K562 (cell line): Measurements from ENCODE around the gene KL. TPM values are rescaled to one million over a fixed set of nuclear protein-coding genes. Genes with fewer than 3 reads are reported as not detected.

Experiments used
- ATAC-seq: fragments of 200-7000 bp; cut with Tn5 transposase; 3 replicates; pipeline ENCODE4 v1.9.1; 2020; ENCODE audit warnings: moderate library complexity
- BruUV-seq: library from RNA; stranded (reverse); fragments of 400-500 nt; replicated peaks from 2 replicates; lab custom pipeline; 2021; lab: Mats Ljungman, UMichigan
- CTCF ChIA-PET: fragments of 300-600 bp; formaldehyde crosslinking; extraction: SDS; loops from one replicate; lab custom pipeline; 2021; ENCODE audit warnings: low intra/inter-chr PET ratio; lab: Yijun Ruan, JAX
- POLR2A ChIA-PET: fragments of 300-600, 350-650 bp; sonication (Branson Sonifier 250); formaldehyde crosslinking; extraction: SDS; loops from one replicate; lab custom pipeline; 2021; ENCODE audit warnings: antibody characterized with exemption, inconsistent platforms; lab: Yijun Ruan, JAX
- DNase-seq, 4 experiments: peaks; one replicate each; pipeline versions ENCODE4 v3.0.0 to v3.0.0-alpha.2; 2011 to 2018; ENCODE audit warnings: low spot score in 3 of 4, mixed read lengths in 3 of 4; ENCODE audit errors: extremely low read depth in 1 of 4
- FAIRE-seq: peaks from 2 replicates; lab custom pipeline; 2011; peaks lifted over from hg19 to GRCh38; lab: Jason Lieb, UNC
- H2AFZ ChIP-seq: 2 replicates; pipeline ENCODE4 v1.6.0; 2011; ENCODE audit warnings: low read depth, low read length, control low read depth, inconsistent platforms
- H3K27ac ChIP-seq: fragments of 200-600 bp; 3 replicates; pipeline ENCODE4 v1.8.0; 2011; ENCODE audit warnings: low read depth, mild to moderate bottlenecking, control low read depth, inconsistent platforms, low read length, moderate library complexity, mixed read lengths; ENCODE audit errors: extremely low read depth
- H3K27me3 ChIP-seq, 2 experiments: fragments of 300-600 bp in 1 of 2; 2 replicates in 1 of 2; 3 replicates in 1 of 2; pipeline versions ENCODE4 v1.6.0 to v1.8.0; 2011; ENCODE audit warnings: inconsistent platforms in 2 of 2, low read length in 2 of 2, mild to moderate bottlenecking in 1 of 2, mixed read lengths in 1 of 2, moderate library complexity in 1 of 2; ENCODE audit not compliant: control insufficient read depth in 2 of 2, insufficient read depth in 2 of 2
- H3K36me3 ChIP-seq: fragments of 300-600 bp; 3 replicates; pipeline ENCODE4 v1.8.0; 2011; ENCODE audit warnings: mild to moderate bottlenecking, low read length, inconsistent platforms; ENCODE audit not compliant: control insufficient read depth, insufficient read depth
- H3K4me1 ChIP-seq, 2 experiments: fragments of 200-600 bp in 1 of 2; replicated peaks in 1 of 2; 2 replicates in 1 of 2; 3 replicates in 1 of 2; pipeline versions ENCODE4 v1.5.1 to v1.8.0; 2011; ENCODE audit warnings: inconsistent platforms in 2 of 2, low read length in 2 of 2, mild to moderate bottlenecking in 1 of 2, mixed read lengths in 1 of 2, moderate library complexity in 1 of 2; ENCODE audit not compliant: control insufficient read depth in 2 of 2, insufficient read depth in 2 of 2
- H3K4me2 ChIP-seq: 2 replicates; pipeline ENCODE4 v1.6.1; 2011; ENCODE audit warnings: low read length, control low read depth, inconsistent platforms, mixed read lengths; ENCODE audit not compliant: insufficient read depth
- H3K4me3 ChIP-seq: fragments of 200-600 bp; sonication (generic), shearing (Covaris generic); 2 replicates; pipeline ENCODE4 v1.5.1; 2016; ENCODE audit warnings: control low read depth, inconsistent platforms
- H3K79me2 ChIP-seq: fragments of 200-600 bp; 3 replicates; pipeline ENCODE4 v1.8.0; 2011; ENCODE audit warnings: low read length, inconsistent platforms; ENCODE audit not compliant: control insufficient read depth, insufficient read depth
- H3K9ac ChIP-seq, 2 experiments: 2 replicates each; pipeline versions ENCODE4 v1.6.0 to v1.6.1; 2011; ENCODE audit warnings: low read depth in 2 of 2, low read length in 2 of 2, control low read depth in 1 of 2, inconsistent platforms in 1 of 2, mild to moderate bottlenecking in 1 of 2, mixed read lengths in 1 of 2; ENCODE audit not compliant: insufficient read depth in 1 of 2
- H3K9me1 ChIP-seq: one replicate; pipeline ENCODE4 v1.6.0; 2011; ENCODE audit warnings: inconsistent platforms, mild to moderate bottlenecking, low read length, moderate library complexity; ENCODE audit not compliant: control insufficient read depth, insufficient read depth
- H3K9me3 ChIP-seq: replicated peaks from 2 replicates; pipeline ENCODE4 v1.5.1; 2011; ENCODE audit warnings: low read depth, low read length, inconsistent platforms; ENCODE audit not compliant: control insufficient read depth, insufficient read depth
- H4K20me1 ChIP-seq: replicated peaks from 2 replicates; pipeline ENCODE4 v1.6.1; 2011; ENCODE audit warnings: low read length, inconsistent platforms, mixed read lengths; ENCODE audit not compliant: control insufficient read depth, insufficient read depth
- CREM ChIP-seq: IDR thresholded peaks from 2 replicates; pipeline ENCODE4 v1.6.1; 2014; ENCODE audit warnings: antibody characterized with exemption, low read depth
- LEF1 ChIP-seq: fragments of 450-650 bp; IDR thresholded peaks from 2 replicates; pipeline ENCODE4 v1.6.1; 2016; ENCODE audit warnings: mild to moderate bottlenecking
- whole genome bisulfite sequencing: fragments of 100-300 bp; shearing (Covaris generic); methylation state at CpG from one replicate; pipeline ENCODE4 v1.1.6; 2016; ENCODE audit warnings: low coverage, mixed read lengths; ENCODE audit not compliant: insufficient coverage; ENCODE audit errors: missing lambda C conversion rate; 5-methylcytosine and 5-hydroxymethylcytosine counted together
- in situ Hi-C: fragments of 300-500 bp; cut with MboI; formaldehyde crosslinking; loops from 4 replicates; pipeline ENCODE4 v1.15.0; 2018; ENCODE audit warnings: inconsistent platforms, mixed read lengths
- intact Hi-C: fragments of 100-400 bp; cut with micrococcal nuclease; formaldehyde crosslinking; loops from 2 replicates; pipeline ENCODE4 v1.14.2; 2022
- polyA plus RNA-seq, 8 experiments: library from polyadenylated mRNA; depleted of rRNA in 4 of 8; stranded (reverse) in 5 of 8; unstranded in 3 of 8; fragments of >200 nt; fragmentation: Nextera tagmentation in 2 of 8; fragmentation: Illumina TruSeq in 1 of 8; extraction: Ambion mirVana in 2 of 8; extraction: Trizol in 1 of 8; gene quantifications; 2 replicates each; pipeline versions ENCODE4 v1.2.1 to v1.2.3, GENCODE V29; 2011 to 2014; ENCODE audit warnings: inconsistent platforms in 1 of 8, missing spikeins in 1 of 8
- total RNA-seq, 7 experiments: library from RNA; depleted of rRNA in 6 of 7; stranded (reverse); fragments of >200 nt in 6 of 7; fragmentation: Illumina TruSeq in 2 of 7; extraction: Trizol in 2 of 7; gene quantifications; 2 replicates each; pipeline versions ENCODE4 v1.2.1 to v1.2.3, GENCODE V29; 2011 to 2021; ENCODE audit warnings: low replicate concordance in 1 of 7
- TF ChIP-seq, protein P1 (sequence below): fragments of 150-350 bp; IDR thresholded peaks from 2 replicates; pipeline ENCODE4 v1.6.1; 2014; ENCODE audit warnings: low read depth, mild to moderate bottlenecking, low read length, borderline replicate concordance

Gene KL
- total and polyA plus RNA-seq, 9 of the 15 experiments (the other 6 are each of a cell fraction or from before 2014, with no cell fraction given) = not detected

DNA sequence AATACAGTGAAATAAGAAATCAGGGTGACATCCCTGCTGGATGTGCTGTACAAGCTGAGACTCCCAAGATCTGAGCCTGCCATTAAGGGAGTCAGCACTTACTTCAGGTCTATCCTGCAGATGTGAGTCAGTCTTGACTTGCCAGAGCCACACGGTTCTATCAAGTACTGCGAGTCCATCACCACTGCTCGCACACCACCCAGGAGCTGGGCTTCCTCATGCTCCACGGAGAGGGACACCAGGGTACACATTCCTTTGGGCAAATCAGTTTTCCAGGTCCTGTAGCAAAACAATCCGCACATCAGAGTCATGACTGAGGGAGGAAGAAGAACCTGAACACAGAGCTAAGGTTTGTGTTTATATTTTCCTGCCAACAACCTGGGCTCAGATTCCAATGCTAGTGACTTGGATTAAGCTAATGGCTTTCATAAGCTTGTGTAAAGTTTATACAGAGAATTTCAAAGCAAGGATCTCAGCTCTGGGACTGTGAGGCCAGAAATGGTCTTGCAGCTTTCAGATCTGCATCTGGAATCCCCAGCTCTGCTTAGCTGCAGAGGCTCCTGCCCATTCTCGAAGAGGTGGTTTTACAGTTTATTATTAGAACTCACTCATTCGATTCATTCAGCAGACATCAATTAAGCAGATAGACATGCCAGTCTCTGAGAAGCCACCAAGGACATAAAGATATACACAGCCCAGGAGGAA lies 90.6 kb downstream of the KL start:
- H3K4me2 ChIP-seq = no peak overlapping the region
- ChIA-PET POLR2A (no interaction called here), CTCF (no interaction called here)
- H3K9ac ChIP-seq = no peak overlapping the region
- TF ChIP-seq LEF1 (no peak), CREM (no peak)
- TF ChIP-seq, protein P1, sequence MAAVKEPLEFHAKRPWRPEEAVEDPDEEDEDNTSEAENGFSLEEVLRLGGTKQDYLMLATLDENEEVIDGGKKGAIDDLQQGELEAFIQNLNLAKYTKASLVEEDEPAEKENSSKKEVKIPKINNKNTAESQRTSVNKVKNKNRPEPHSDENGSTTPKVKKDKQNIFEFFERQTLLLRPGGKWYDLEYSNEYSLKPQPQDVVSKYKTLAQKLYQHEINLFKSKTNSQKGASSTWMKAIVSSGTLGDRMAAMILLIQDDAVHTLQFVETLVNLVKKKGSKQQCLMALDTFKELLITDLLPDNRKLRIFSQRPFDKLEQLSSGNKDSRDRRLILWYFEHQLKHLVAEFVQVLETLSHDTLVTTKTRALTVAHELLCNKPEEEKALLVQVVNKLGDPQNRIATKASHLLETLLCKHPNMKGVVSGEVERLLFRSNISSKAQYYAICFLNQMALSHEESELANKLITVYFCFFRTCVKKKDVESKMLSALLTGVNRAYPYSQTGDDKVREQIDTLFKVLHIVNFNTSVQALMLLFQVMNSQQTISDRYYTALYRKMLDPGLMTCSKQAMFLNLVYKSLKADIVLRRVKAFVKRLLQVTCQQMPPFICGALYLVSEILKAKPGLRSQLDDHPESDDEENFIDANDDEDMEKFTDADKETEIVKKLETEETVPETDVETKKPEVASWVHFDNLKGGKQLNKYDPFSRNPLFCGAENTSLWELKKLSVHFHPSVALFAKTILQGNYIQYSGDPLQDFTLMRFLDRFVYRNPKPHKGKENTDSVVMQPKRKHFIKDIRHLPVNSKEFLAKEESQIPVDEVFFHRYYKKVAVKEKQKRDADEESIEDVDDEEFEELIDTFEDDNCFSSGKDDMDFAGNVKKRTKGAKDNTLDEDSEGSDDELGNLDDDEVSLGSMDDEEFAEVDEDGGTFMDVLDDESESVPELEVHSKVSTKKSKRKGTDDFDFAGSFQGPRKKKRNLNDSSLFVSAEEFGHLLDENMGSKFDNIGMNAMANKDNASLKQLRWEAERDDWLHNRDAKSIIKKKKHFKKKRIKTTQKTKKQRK = no peak
- ATAC-seq (no peak), FAIRE-seq (no peak), DNase-seq (no peak)
- H2AFZ ChIP-seq = no peak overlapping the region
- no peak overlapping the region for H3K27ac ChIP-seq
- H3K27me3 ChIP-seq = no peaks in the 10 kb centered on the region
- in situ Hi-C loops = no loop called here
- 0% methylated on average over 5 of the region's 7 CpGs for WGBS
- no peaks in the 10 kb centered on the region for H3K36me3 ChIP-seq
- H3K9me1 ChIP-seq = no peaks in the 10 kb centered on the region
- no peaks in the 10 kb centered on the region for H4K20me1 ChIP-seq
- BruUV-seq = no TSS peak
- no peaks in the 10 kb centered on the region for H3K79me2 ChIP-seq
- H3K4me1 ChIP-seq = no peaks in the 10 kb centered on the region
- H3K4me3 ChIP-seq = no peak overlapping the region
- intact Hi-C loops = no loop called here
- H3K9me3 ChIP-seq = no peaks in the 10 kb centered on the region
